HT1080 (cell line): ENCODE measurements around the gene ALPK1. TPM values are rescaled to one million over a fixed set of nuclear protein-coding genes. Genes with fewer than 3 reads are reported as not detected.
"Not testable (repeated sequence)": the region's sequence is repeated elsewhere in the genome, so short reads cannot be mapped to it uniquely, and the experiment has no call there.

ENCODE experiments used
- DNase-seq: peaks from one replicate; pipeline ENCODE4 v3.0.0-alpha.2; 2015; ENCODE audit warnings: low read depth
- total RNA-seq: library from RNA; depleted of rRNA; stranded (reverse); fragments of >200 nt; shearing (Covaris generic); gene quantifications from 2 replicates; pipeline ENCODE4 v1.2.3, GENCODE V29; 2014

Gene ALPK1
- total RNA-seq, 1 experiment from 2014 or later, result 3.7 TPM

- no peak for DNase-seq
Observed at GRCh38 chr4:112284166-112284565, 13.0 kb upstream of the ALPK1 start.

GRCh38 chr4:112284662-112285411 lies 12.3 kb upstream of the ALPK1 start:
- peak; percentile 23 for DNase-seq

GRCh38 chr4:112287258-112287989 lies 9.7 kb upstream of the ALPK1 start:
- DNase-seq, result no peak

GRCh38 chr4:112288455-112288854 lies 8.7 kb upstream of the ALPK1 start:
- no peak for DNase-seq

GRCh38 chr4:112289407-112290253 lies 7.5 kb upstream of the ALPK1 start:
- DNase-seq, result no peak

GRCh38 chr4:112290341-112290740 lies 6.8 kb upstream of the ALPK1 start:
- no peak for DNase-seq

- no peak for DNase-seq
Observed at GRCh38 chr4:112299721-112300120, 2.6 kb downstream of the ALPK1 start.

- no peak for DNase-seq
Observed at GRCh38 chr4:112302320-112303274, 5.4 kb downstream of the ALPK1 start.

DNA sequence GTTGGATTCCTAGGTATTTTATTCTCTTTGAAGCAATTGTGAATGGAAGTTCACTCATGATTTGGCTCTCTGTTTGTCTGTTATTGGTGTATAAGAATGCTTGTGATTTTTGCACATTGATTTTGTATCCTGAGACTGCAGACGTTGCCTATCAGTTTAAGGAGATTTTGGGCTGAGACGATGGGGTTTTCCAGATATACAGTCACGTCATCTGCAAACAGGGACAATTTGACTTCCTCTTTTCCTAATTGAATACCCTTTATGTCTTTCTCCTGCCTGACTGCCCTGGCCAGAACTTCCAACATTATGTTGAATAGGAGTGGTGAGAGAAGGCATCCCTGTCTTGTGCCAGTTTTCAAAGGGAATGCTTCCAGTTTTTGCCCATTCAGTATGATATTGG lies 8.3 kb downstream of the ALPK1 start:
- DNase-seq, result not testable (repeated sequence)

- not testable (repeated sequence) for DNase-seq
Observed at GRCh38 chr4:112309263-112309791, 12.2 kb downstream of the ALPK1 start.

DNA sequence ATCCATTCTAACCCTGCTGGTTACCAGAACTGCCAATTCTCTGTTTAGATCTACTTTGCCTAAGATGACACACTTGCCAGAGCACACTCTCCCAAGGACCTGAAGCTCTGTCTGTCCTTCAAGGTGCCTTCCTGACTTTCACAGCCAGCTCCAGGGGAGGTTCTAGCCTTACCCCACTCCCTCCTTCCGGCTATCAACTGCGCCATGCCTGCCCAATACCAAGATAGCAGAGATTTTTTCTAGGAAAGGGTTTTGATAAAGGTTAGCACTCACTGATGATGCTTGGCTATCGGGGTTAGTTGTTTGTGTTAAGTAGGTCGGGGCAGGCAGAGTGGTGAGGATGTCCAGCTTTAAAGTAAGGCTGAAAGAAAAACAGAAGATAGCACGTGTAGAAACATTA lies 14.3 kb downstream of the ALPK1 start:
- DNase-seq, result no peak

DNA sequence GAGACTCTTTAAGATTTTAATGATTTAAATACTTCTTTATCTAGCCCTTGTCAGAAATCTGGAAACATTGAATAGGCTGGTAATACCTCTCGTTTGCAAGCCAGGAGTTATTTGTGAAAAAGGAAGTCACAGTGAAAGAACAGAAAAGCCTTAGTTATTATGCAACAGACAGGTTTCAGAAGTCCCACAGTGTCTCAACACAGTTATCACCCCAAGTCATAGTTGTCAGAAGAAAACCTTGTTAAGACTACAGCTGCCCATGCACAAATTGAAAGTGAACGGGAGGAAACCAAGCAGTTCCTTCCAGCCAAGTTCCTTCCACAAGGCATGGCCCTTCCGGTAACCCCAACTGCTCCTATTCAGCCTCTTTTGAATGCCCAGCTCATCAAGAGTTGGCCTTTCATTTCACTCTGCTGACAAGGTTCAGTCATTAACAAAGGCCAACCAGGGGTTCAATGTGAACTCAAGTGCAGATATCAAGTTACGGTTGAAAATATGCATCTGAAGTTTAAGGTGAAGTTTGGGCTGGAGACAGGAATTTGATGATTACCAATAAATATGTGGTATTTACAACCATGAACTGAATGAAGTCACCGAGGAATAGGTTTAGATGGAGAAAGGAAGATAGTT lies 15.6 kb downstream of the ALPK1 start:
- DNase-seq, result no peak

- DNase-seq, result no peak
Observed at GRCh38 chr4:112315446-112315845, 18.3 kb downstream of the ALPK1 start.

GRCh38 chr4:112316360-112316759 lies 19.2 kb downstream of the ALPK1 start:
- DNase-seq, result no peak

GRCh38 chr4:112318239-112319142 lies 21.3 kb downstream of the ALPK1 start:
- DNase-seq, result no peak

DNA sequence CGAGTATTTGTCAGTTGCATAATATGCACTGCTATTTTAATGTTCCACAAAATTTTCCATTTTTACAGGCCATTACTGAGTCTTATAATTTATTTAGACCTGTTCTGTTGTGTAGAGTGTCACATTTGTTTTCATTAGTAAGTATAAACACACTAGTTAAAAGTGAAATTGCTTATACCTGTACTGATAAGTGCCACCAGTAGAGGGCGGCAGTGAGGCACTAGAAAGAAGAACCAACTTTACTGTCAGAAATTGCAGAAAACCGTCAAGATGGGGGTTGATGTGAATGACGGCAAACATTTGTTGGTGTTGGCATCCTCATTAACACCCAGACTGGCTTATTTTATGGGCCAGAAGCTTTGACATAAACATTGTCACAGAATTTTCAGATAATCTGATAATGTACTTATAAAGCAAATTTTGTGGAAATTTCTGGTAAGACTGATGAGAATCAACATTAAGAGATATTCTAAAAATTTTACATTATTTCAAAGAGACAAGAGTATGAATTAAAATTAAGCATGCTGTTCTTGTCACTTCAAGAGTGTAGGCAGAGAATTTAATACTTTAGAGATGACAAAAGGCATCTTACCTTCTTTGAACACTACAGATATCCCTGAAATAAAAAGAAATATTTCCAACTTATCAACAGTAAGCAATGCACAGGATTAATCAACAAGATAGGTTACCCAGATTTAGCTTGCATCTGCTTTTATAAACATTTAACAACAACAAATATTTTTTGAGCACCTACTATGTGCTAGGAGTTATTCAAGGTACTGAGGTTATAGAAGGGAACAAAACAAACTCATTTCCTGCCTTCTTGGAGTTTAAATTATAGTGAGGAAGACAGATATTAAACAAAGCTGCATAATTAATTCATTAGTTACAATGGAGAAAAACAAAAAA lies 24.9 kb downstream of the ALPK1 start:
- DNase-seq, result peak; percentile 49

- DNase-seq, result no peak
Observed at GRCh38 chr4:112322866-112323265, 25.7 kb downstream of the ALPK1 start.

GRCh38 chr4:112325530-112325929 lies 28.4 kb downstream of the ALPK1 start:
- no peak for DNase-seq
